Measurements from ENCODE around the gene SP7. TPM values are rescaled to one million over a fixed set of nuclear protein-coding genes. Genes with fewer than 3 reads are reported as not detected.
"Not testable (repeated sequence)": the region's sequence is repeated elsewhere in the genome, so short reads cannot be mapped to it uniquely, and the experiment has no call there.

The SP7 gene
- total RNA-seq, 1 donor from 2014 or later: not detected

GRCh38 chr12:53365245-53365904, 29.2 kb upstream of the SP7 start:
- Histone ChIP-seq H3K27ac (replicated peaks) (peak overlapping the region; percentile 27), H3K9me3 (replicated peaks) (no peaks in the 10 kb centered on the region), H3K4me3 (no peak overlapping the region), H3K27me3 (ENCODE audit: low read depth) (no peaks in the 10 kb centered on the region), H3K36me3 (no peaks in the 10 kb centered on the region), H3K4me1 (peaks cover 3% of the 10 kb centered on the region)
- TF ChIP-seq CTCF (IDR thresholded peaks at IDR 0.05; ENCODE audit: borderline replicate concordance): no peak
- DNase-seq: no peak
- intact Hi-C loops (cut with micrococcal nuclease): no loop called here

GRCh38 chr12:53361638-53362037, 25.5 kb upstream of the SP7 start:
- intact Hi-C loops (cut with micrococcal nuclease); DNase-seq; H3K36me3 ChIP-seq: not testable (repeated sequence)

GRCh38 chr12:53358836-53359419, 22.8 kb upstream of the SP7 start:
- H3K27ac ChIP-seq (replicated peaks): no peak overlapping the region
- no peaks in the 10 kb centered on the region for H3K4me1 ChIP-seq
- no peaks in the 10 kb centered on the region for H3K36me3 ChIP-seq
- no peak overlapping the region for H3K4me3 ChIP-seq
- H3K9me3 ChIP-seq (replicated peaks): no peaks in the 10 kb centered on the region
- intact Hi-C loops (cut with micrococcal nuclease): no loop called here
- DNase-seq: no peak
- no peaks in the 10 kb centered on the region for H3K27me3 ChIP-seq (ENCODE audit: low read depth)
- TF ChIP-seq CTCF (IDR thresholded peaks at IDR 0.05; ENCODE audit: borderline replicate concordance): no peak

More at GRCh38 chr12:53361638-53362037, 25.5 kb upstream of the SP7 start:
- H3K4me1 ChIP-seq; H3K9me3 ChIP-seq (replicated peaks); H3K27me3 ChIP-seq (ENCODE audit: low read depth); H3K27ac ChIP-seq (replicated peaks); H3K4me3 ChIP-seq: not testable (repeated sequence)

- Histone ChIP-seq H3K9me3 (replicated peaks) (no peaks in the 10 kb centered on the region), H3K4me3 (no peak overlapping the region), H3K36me3 (no peaks in the 10 kb centered on the region), H3K27me3 (ENCODE audit: low read depth) (no peaks in the 10 kb centered on the region), H3K27ac (replicated peaks) (no peak overlapping the region), H3K4me1 (no peaks in the 10 kb centered on the region)
- intact Hi-C loops (cut with micrococcal nuclease): no loop called here
- no peak for DNase-seq
- TF ChIP-seq CTCF (IDR thresholded peaks at IDR 0.05; ENCODE audit: borderline replicate concordance): no peak
These were observed 19.0 kb upstream of the SP7 start for GRCh38 chr12:53355121-53355520.

GRCh38 chr12:53353257-53353655, 17.1 kb upstream of the SP7 start:
- H3K27ac ChIP-seq (replicated peaks): no peak overlapping the region

More at GRCh38 chr12:53353257-53353655, 17.1 kb upstream of the SP7 start:
- no peak for DNase-seq
- no peaks in the 10 kb centered on the region for H3K9me3 ChIP-seq (replicated peaks)
- no peak overlapping the region for H3K4me3 ChIP-seq
- no peak for TF ChIP-seq CTCF (IDR thresholded peaks at IDR 0.05; ENCODE audit: borderline replicate concordance)
- H3K27me3 ChIP-seq (ENCODE audit: low read depth): no peaks in the 10 kb centered on the region
- no peaks in the 10 kb centered on the region for H3K4me1 ChIP-seq
- intact Hi-C loops (cut with micrococcal nuclease): loop anchor here (2.0 kb wide), 1 partner anchor 156 kb away; no protein-coding TSS in a partner anchor
- H3K36me3 ChIP-seq: no peaks in the 10 kb centered on the region

All from left ventricle myocardium inferior (tissue), 1 donor.